Measurements from ENCODE around the gene MARCHF2.
"Not testable (repeated sequence)": the region's sequence is repeated elsewhere in the genome, so short reads cannot be mapped to it uniquely, and the experiment has no call there.

- TF ChIP-seq CTCF, POLR2A (IDR thresholded peaks at IDR 0.05): not testable (repeated sequence)
Measured at GRCh38 chr19:8425331-8425730, 12.2 kb downstream of the MARCHF2 start.
